ENCODE measurements around the gene MYH15. TPM values are rescaled to one million over a fixed set of nuclear protein-coding genes. Genes with fewer than 3 reads are reported as not detected.

MYH15 gene
- total and polyA plus RNA-seq, 4 donors: 0.01 to 0.08 (median 0.05) TPM; not detected in 1

DNA sequence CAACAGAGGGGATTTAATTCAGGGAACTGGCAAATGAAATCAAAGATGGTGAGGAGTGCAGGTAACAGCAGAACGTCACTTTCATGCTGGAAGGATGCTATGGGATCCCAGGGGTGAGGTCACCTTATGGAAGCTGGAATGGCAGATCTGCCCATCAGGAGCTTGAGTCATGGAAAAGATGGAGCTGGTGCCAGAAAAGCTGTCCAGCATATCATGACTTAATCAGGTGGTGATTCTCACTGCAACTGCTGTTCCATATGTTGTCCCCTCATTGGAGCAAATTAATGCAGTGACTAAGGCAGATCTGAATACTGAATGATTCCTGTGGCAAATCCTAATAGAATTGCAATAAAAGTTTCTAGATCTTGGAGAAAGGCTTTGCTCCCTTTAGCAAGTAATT, 175.7 kb downstream of the MYH15 start:
- Histone ChIP-seq H3K9ac (ENCODE audit: low read depth in 1 of 2, low read length in 2 of 2) (no peak overlapping the region), H3K4me1 (ENCODE audit: control insufficient read depth in 4 of 4, insufficient read depth in 4 of 4, low read length in 3 of 4) (peaks cover 5 to 13% (median 11%) of the 10 kb centered on the region in 4 donors), H3K27ac (ENCODE audit: low read depth in 1 of 2, low read length in 2 of 2) (no peak overlapping the region), H3K9me3 (ENCODE audit: control insufficient read depth in 4 of 4, low read length in 3 of 4) (no peaks in the 10 kb centered on the region), H3K27me3 (ENCODE audit: control insufficient read depth in 4 of 4, insufficient read depth in 4 of 4, low read length in 3 of 4) (no peaks in the 10 kb centered on the region), H3K4me3 (ENCODE audit: low read depth in 1 of 3, low read length in 3 of 3) (no peak overlapping the region), H3K36me3 (ENCODE audit: control insufficient read depth in 4 of 4, insufficient read depth in 3 of 4, low read depth in 1 of 4, low read length in 3 of 4) (no peaks in the 10 kb centered on the region)
- WGBS: 92% methylated on average over 1 of the region's 1 CpG
- TF ChIP-seq EGR1 (IDR thresholded peaks at IDR 0.05; ENCODE audit: low read depth in 2 of 2) (no peak), RAD21 (IDR thresholded peaks at IDR 0.05) (no peak), JUND (IDR thresholded peaks at IDR 0.05) (no peak), YY1 (IDR thresholded peaks at IDR 0.05) (no peak), FOXA1 (IDR thresholded peaks at IDR 0.05) (no peak)
- TF ChIP-seq, protein P1, sequence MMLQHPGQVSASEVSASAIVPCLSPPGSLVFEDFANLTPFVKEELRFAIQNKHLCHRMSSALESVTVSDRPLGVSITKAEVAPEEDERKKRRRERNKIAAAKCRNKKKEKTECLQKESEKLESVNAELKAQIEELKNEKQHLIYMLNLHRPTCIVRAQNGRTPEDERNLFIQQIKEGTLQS (IDR thresholded peaks at IDR 0.05): no peak
- no peak for DNase-seq (ENCODE audit: low spot score)

DNA sequence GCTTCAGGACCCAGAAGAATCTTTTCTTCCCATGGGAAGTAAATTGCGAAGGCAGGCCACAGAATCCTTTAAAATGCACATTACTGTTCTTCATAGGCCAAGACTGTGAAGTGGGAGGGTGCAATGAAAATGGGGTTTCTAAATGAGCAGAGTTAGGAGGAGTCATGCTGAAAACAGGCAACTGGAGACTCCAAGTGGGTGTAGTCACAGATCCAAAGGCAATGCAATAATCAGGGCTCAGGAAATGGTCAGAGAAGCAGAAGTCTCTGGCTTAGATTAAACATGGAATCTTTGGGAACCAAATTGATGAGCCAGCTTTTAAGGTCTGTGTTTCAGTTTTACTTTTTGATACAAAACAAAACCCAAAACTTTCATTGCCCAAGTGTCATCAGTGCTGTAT, 176.4 kb downstream of the MYH15 start:
- TF ChIP-seq RAD21 (IDR thresholded peaks at IDR 0.05): no peak
- TF ChIP-seq FOXA2 (IDR thresholded peaks at IDR 0.05): no peak
- no peak for TF ChIP-seq HNF4G (IDR thresholded peaks at IDR 0.05)
- DNase-seq (ENCODE audit: low spot score): no peak
- Histone ChIP-seq H3K36me3 (ENCODE audit: control insufficient read depth in 4 of 4, insufficient read depth in 3 of 4, low read depth in 1 of 4, low read length in 3 of 4) (no peaks in the 10 kb centered on the region), H3K4me1 (ENCODE audit: control insufficient read depth in 4 of 4, insufficient read depth in 4 of 4, low read length in 3 of 4) (peaks cover 3 to 6% (median 6%) of the 10 kb centered on the region in 4 donors), H3K27ac (ENCODE audit: low read depth in 1 of 2, low read length in 2 of 2) (no peak overlapping the region), H3K4me3 (ENCODE audit: low read depth in 1 of 3, low read length in 3 of 3) (no peak overlapping the region), H3K9me3 (ENCODE audit: control insufficient read depth in 4 of 4, low read length in 3 of 4) (no peaks in the 10 kb centered on the region), H3K9ac (ENCODE audit: low read depth in 1 of 2, low read length in 2 of 2) (no peak overlapping the region), H3K27me3 (ENCODE audit: control insufficient read depth in 4 of 4, insufficient read depth in 4 of 4, low read length in 3 of 4) (no peaks in the 10 kb centered on the region)
- 99% methylated on average over 1 of the region's 1 CpG for WGBS

DNA sequence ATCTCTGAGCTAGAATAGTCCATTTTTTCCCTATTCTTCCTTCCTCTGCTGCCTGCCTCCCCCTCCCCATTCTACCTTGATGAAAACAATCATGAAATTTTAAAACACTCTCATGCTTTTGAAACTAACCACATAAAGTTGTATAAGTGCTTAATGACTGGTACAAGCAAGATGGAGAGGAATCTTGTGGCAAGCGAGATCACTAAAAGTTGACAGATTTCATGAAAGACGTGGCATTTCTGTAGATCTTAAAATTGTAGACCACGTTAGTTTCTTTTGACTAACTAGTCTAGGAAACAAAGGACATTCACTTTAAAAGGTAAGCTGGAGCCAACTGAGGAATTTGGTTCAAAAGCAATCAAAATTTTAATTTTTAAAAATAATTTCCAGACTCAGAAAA, 178.6 kb downstream of the MYH15 start:
- DNase-seq (ENCODE audit: low spot score): no peak
- Histone ChIP-seq H3K27ac (ENCODE audit: low read depth in 1 of 2, low read length in 2 of 2) (no peak overlapping the region), H3K36me3 (ENCODE audit: control insufficient read depth in 4 of 4, insufficient read depth in 3 of 4, low read depth in 1 of 4, low read length in 3 of 4) (no peaks in the 10 kb centered on the region), H3K9ac (ENCODE audit: low read depth in 1 of 2, low read length in 2 of 2) (no peak overlapping the region), H3K27me3 (ENCODE audit: control insufficient read depth in 4 of 4, insufficient read depth in 4 of 4, low read length in 3 of 4) (no peaks in the 10 kb centered on the region), H3K9me3 (ENCODE audit: control insufficient read depth in 4 of 4, low read length in 3 of 4) (no peaks in the 10 kb centered on the region), H3K4me3 (ENCODE audit: low read depth in 1 of 3, low read length in 3 of 3) (no peak overlapping the region), H3K4me1 (ENCODE audit: control insufficient read depth in 4 of 4, insufficient read depth in 4 of 4, low read length in 3 of 4) (no peaks in the 10 kb centered on the region)
- WGBS: 94% methylated on average over 3 of the region's 3 CpGs
- no peak for TF ChIP-seq HNF4G (IDR thresholded peaks at IDR 0.05)
- TF ChIP-seq TAF1 (conservative IDR thresholded peaks at IDR 0.05): no peak
- TF ChIP-seq FOXA1 (IDR thresholded peaks at IDR 0.05): no peak
- TF ChIP-seq, protein P2, sequence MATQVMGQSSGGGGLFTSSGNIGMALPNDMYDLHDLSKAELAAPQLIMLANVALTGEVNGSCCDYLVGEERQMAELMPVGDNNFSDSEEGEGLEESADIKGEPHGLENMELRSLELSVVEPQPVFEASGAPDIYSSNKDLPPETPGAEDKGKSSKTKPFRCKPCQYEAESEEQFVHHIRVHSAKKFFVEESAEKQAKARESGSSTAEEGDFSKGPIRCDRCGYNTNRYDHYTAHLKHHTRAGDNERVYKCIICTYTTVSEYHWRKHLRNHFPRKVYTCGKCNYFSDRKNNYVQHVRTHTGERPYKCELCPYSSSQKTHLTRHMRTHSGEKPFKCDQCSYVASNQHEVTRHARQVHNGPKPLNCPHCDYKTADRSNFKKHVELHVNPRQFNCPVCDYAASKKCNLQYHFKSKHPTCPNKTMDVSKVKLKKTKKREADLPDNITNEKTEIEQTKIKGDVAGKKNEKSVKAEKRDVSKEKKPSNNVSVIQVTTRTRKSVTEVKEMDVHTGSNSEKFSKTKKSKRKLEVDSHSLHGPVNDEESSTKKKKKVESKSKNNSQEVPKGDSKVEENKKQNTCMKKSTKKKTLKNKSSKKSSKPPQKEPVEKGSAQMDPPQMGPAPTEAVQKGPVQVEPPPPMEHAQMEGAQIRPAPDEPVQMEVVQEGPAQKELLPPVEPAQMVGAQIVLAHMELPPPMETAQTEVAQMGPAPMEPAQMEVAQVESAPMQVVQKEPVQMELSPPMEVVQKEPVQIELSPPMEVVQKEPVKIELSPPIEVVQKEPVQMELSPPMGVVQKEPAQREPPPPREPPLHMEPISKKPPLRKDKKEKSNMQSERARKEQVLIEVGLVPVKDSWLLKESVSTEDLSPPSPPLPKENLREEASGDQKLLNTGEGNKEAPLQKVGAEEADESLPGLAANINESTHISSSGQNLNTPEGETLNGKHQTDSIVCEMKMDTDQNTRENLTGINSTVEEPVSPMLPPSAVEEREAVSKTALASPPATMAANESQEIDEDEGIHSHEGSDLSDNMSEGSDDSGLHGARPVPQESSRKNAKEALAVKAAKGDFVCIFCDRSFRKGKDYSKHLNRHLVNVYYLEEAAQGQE (IDR thresholded peaks at IDR 0.05): no peak

Other genes starting within 250 kb of the MYH15 start
- gene HHLA2, start 214.0 kb downstream of the MYH15 start, total RNA-seq: under 1 TPM in 1 of 2 donors, not detected in 1; 0.14 TPM
- gene HHLA2, start 214.0 kb downstream of the MYH15 start, polyA plus RNA-seq: under 1 TPM in 1 of 2 donors, not detected in 1; 0.07 TPM
- 10 to 100 TPM in 1 of 2 donors, under 1 TPM in 1; 0.92 to 44.9 TPM for gene CIP2A, start 78.8 kb upstream of the MYH15 start, total RNA-seq
- under 1 TPM; 0.62 to 0.97 TPM for gene CIP2A, start 78.8 kb upstream of the MYH15 start, polyA plus RNA-seq
- 10 to 100 TPM in 1 of 2 donors, 1 to 10 TPM in 1; 2.6 to 13.9 TPM for gene DZIP3, start 79.1 kb upstream of the MYH15 start, total RNA-seq
- 1 to 10 TPM; 1.0 to 2.8 TPM for gene DZIP3, start 79.1 kb upstream of the MYH15 start, polyA plus RNA-seq
- not detected for gene RETNLB, start 246.8 kb upstream of the MYH15 start, total RNA-seq
- not detected for gene RETNLB, start 246.8 kb upstream of the MYH15 start, polyA plus RNA-seq

Measured in liver (tissue), 9 donors.